ENCODE measurements around the gene BEST4.

- TF ChIP-seq POLR2A (IDR thresholded peaks at IDR 0.05): no peak
- TF ChIP-seq, protein P1, sequence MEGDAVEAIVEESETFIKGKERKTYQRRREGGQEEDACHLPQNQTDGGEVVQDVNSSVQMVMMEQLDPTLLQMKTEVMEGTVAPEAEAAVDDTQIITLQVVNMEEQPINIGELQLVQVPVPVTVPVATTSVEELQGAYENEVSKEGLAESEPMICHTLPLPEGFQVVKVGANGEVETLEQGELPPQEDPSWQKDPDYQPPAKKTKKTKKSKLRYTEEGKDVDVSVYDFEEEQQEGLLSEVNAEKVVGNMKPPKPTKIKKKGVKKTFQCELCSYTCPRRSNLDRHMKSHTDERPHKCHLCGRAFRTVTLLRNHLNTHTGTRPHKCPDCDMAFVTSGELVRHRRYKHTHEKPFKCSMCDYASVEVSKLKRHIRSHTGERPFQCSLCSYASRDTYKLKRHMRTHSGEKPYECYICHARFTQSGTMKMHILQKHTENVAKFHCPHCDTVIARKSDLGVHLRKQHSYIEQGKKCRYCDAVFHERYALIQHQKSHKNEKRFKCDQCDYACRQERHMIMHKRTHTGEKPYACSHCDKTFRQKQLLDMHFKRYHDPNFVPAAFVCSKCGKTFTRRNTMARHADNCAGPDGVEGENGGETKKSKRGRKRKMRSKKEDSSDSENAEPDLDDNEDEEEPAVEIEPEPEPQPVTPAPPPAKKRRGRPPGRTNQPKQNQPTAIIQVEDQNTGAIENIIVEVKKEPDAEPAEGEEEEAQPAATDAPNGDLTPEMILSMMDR (IDR thresholded peaks at IDR 0.05): no peak
- TF ChIP-seq POLR2AphosphoS5 (IDR thresholded peaks at IDR 0.05): no peak
- TF ChIP-seq EP300 (IDR thresholded peaks at IDR 0.05): no peak
Observed at GRCh38 chr1:44834328-44834727, 46.4 kb upstream of the BEST4 start.
